ENCODE measurements around the gene UGT1A8.

Gene UGT1A8

GRCh38 chr2:233680361-233681045 is 63.1 kb downstream of the UGT1A8 start:
- peaks cover 4 to 26% (median 9%) of the 10 kb centered on the region in 4 experiments for H3K4me1 ChIP-seq (ENCODE audit: control extremely low read depth in 1 of 4, control insufficient read depth in 4 of 4, insufficient read depth in 4 of 4, low read length in 3 of 4)
- H3K36me3 ChIP-seq (ENCODE audit: control insufficient read depth in 4 of 4, insufficient read depth in 4 of 4, low read length in 3 of 4) = no peaks in the 10 kb centered on the region
- DNase-seq = no peak
- no peaks in the 10 kb centered on the region for H3K9me3 ChIP-seq (ENCODE audit: control extremely low read depth in 1 of 5, control insufficient read depth in 4 of 5, insufficient read depth in 2 of 5, low read depth in 1 of 5, low read length in 4 of 5)
- no peaks in the 10 kb centered on the region for H3K27me3 ChIP-seq (replicated peaks in 2 of 5; ENCODE audit: control insufficient read depth in 4 of 5, insufficient read depth in 5 of 5, low read length in 4 of 5)
- POLR2A ChIA-PET = no interaction called here
- WGBS (ENCODE audit: insufficient coverage) = 97% methylated on average over 4 of the region's 4 CpGs
- H3K27ac ChIP-seq (ENCODE audit: insufficient read depth in 1 of 2, low read depth in 1 of 2, low read length in 2 of 2, poor library complexity in 1 of 2, severe bottlenecking in 2 of 2) = no peak overlapping the region
- CTCF ChIA-PET = interaction anchor here (1.2 kb wide), 1 partner anchor 31 kb away, joined by 3 read pairs; no protein-coding TSS in a partner anchor
- no peak overlapping the region for H3K4me3 ChIP-seq (ENCODE audit: control insufficient read depth in 1 of 7, extremely low read depth in 1 of 7, insufficient read depth in 4 of 7, low read depth in 2 of 7, low read length in 6 of 7)

- POLR2A ChIA-PET = no interaction called here
- no peaks in the 10 kb centered on the region for H3K36me3 ChIP-seq (ENCODE audit: control insufficient read depth in 4 of 4, insufficient read depth in 4 of 4, low read length in 3 of 4)
- peaks cover 4 to 26% (median 9%) of the 10 kb centered on the region in 4 experiments for H3K4me1 ChIP-seq (ENCODE audit: control extremely low read depth in 1 of 4, control insufficient read depth in 4 of 4, insufficient read depth in 4 of 4, low read length in 3 of 4)
- 100% methylated on average over 1 of the region's 5 CpGs for WGBS (ENCODE audit: insufficient coverage)
- CTCF ChIA-PET = no interaction called here
- no peak for DNase-seq
- no peaks in the 10 kb centered on the region for H3K27me3 ChIP-seq (replicated peaks in 2 of 5; ENCODE audit: control insufficient read depth in 4 of 5, insufficient read depth in 5 of 5, low read length in 4 of 5)
- H3K4me3 ChIP-seq (ENCODE audit: control insufficient read depth in 1 of 7, extremely low read depth in 1 of 7, insufficient read depth in 4 of 7, low read depth in 2 of 7, low read length in 6 of 7) = peak within 1 kb of the TSS in 1 of 7 experiments; percentile 19
- no peak within 1 kb of the TSS for H3K27ac ChIP-seq (ENCODE audit: insufficient read depth in 1 of 2, low read depth in 1 of 2, low read length in 2 of 2, poor library complexity in 1 of 2, severe bottlenecking in 2 of 2)
- H3K9me3 ChIP-seq (ENCODE audit: control extremely low read depth in 1 of 5, control insufficient read depth in 4 of 5, insufficient read depth in 2 of 5, low read depth in 1 of 5, low read length in 4 of 5) = no peaks in the 10 kb centered on the region
Measured at GRCh38 chr2:233681521-233682099, 64.2 kb downstream of the UGT1A8 start, which contains the start of gene UGT1A7. Gene UGT1A7 (plus strand): TSS chr2:233681901. CDS start chr2:233681938, 37 bp downstream.

GRCh38 chr2:233684640-233685039 is 67.2 kb downstream of the UGT1A8 start:
- peaks cover 8 to 44% (median 20%) of the 10 kb centered on the region in 4 experiments for H3K4me1 ChIP-seq (ENCODE audit: control extremely low read depth in 1 of 4, control insufficient read depth in 4 of 4, insufficient read depth in 4 of 4, low read length in 3 of 4)
- no peak overlapping the region for H3K4me3 ChIP-seq (ENCODE audit: control insufficient read depth in 1 of 7, extremely low read depth in 1 of 7, insufficient read depth in 4 of 7, low read depth in 2 of 7, low read length in 6 of 7)
- H3K9me3 ChIP-seq (ENCODE audit: control extremely low read depth in 1 of 5, control insufficient read depth in 4 of 5, insufficient read depth in 2 of 5, low read depth in 1 of 5, low read length in 4 of 5) = no peaks in the 10 kb centered on the region
- no peaks in the 10 kb centered on the region for H3K27me3 ChIP-seq (replicated peaks in 2 of 5; ENCODE audit: control insufficient read depth in 4 of 5, insufficient read depth in 5 of 5, low read length in 4 of 5)
- H3K36me3 ChIP-seq (ENCODE audit: control insufficient read depth in 4 of 4, insufficient read depth in 4 of 4, low read length in 3 of 4) = no peaks in the 10 kb centered on the region
- POLR2A ChIA-PET = no interaction called here
- H3K27ac ChIP-seq (ENCODE audit: insufficient read depth in 1 of 2, low read depth in 1 of 2, low read length in 2 of 2, poor library complexity in 1 of 2, severe bottlenecking in 2 of 2) = no peak overlapping the region
- 88% methylated on average over 1 of the region's 1 CpG for WGBS (ENCODE audit: insufficient coverage)
- no peak for DNase-seq
- CTCF ChIA-PET = no interaction called here

DNA sequence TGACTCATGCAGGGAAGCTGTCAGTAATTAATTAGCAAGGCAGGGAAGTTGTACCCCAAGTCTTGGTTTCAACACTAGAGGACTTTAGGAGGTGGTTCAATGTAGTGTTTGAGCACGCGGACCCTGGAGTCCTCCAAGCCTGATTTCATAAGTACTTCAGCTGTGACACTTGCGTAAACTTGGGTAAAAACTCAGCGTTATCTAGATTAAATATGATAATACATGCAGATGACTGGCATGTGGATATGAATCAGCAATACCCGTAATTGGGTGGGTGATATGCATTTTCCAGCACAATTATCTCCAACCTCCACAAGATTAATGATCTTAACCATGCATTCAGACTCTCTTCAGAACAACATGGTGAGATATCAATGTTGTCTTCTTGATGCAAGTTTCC is 69.5 kb downstream of the UGT1A8 start:
- H3K4me1 ChIP-seq (ENCODE audit: control extremely low read depth in 1 of 4, control insufficient read depth in 4 of 4, insufficient read depth in 4 of 4, low read length in 3 of 4) = peaks cover 8 to 41% (median 20%) of the 10 kb centered on the region in 4 experiments
- DNase-seq = peak in 2 of 3 donors; percentile 9 to 15
- H3K4me3 ChIP-seq (ENCODE audit: control insufficient read depth in 1 of 7, extremely low read depth in 1 of 7, insufficient read depth in 4 of 7, low read depth in 2 of 7, low read length in 6 of 7) = no peak overlapping the region
- ChIA-PET POLR2A (no interaction called here), CTCF (no interaction called here)
- no peaks in the 10 kb centered on the region for H3K27me3 ChIP-seq (replicated peaks in 2 of 5; ENCODE audit: control insufficient read depth in 4 of 5, insufficient read depth in 5 of 5, low read length in 4 of 5)
- no peaks in the 10 kb centered on the region for H3K9me3 ChIP-seq (ENCODE audit: control extremely low read depth in 1 of 5, control insufficient read depth in 4 of 5, insufficient read depth in 2 of 5, low read depth in 1 of 5, low read length in 4 of 5)
- 98% methylated on average over 4 of the region's 5 CpGs for WGBS (ENCODE audit: insufficient coverage)
- H3K27ac ChIP-seq (ENCODE audit: insufficient read depth in 1 of 2, low read depth in 1 of 2, low read length in 2 of 2, poor library complexity in 1 of 2, severe bottlenecking in 2 of 2) = no peak overlapping the region
- H3K36me3 ChIP-seq (ENCODE audit: control insufficient read depth in 4 of 4, insufficient read depth in 4 of 4, low read length in 3 of 4) = no peaks in the 10 kb centered on the region

DNA sequence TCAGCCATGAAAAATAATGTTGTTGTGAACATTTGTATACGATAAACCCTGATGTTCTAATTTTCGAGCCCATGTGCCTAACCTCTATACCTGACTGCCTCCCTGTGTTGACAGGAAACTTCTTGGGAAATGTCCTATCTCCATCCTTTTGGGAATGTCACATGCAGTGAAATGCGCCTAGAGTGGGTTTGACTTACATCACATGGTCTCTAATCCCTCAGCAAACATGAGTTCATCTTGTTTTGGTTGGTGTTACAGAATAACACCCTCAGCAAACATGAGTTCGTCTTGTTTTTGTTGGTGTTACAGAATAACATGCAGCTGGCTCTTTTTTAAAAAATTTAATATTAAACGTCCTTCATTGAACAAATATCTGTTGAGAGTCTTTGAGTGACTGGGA is 70.9 kb downstream of the UGT1A8 start:
- Histone ChIP-seq H3K4me3 (ENCODE audit: control insufficient read depth in 1 of 7, extremely low read depth in 1 of 7, insufficient read depth in 4 of 7, low read depth in 2 of 7, low read length in 6 of 7) (no peak overlapping the region), H3K4me1 (ENCODE audit: control extremely low read depth in 1 of 4, control insufficient read depth in 4 of 4, insufficient read depth in 4 of 4, low read length in 3 of 4) (peaks cover 2 to 29% (median 13%) of the 10 kb centered on the region in 4 experiments), H3K36me3 (ENCODE audit: control insufficient read depth in 4 of 4, insufficient read depth in 4 of 4, low read length in 3 of 4) (no peaks in the 10 kb centered on the region), H3K27me3 (replicated peaks in 2 of 5; ENCODE audit: control insufficient read depth in 4 of 5, insufficient read depth in 5 of 5, low read length in 4 of 5) (no peaks in the 10 kb centered on the region), H3K9me3 (ENCODE audit: control extremely low read depth in 1 of 5, control insufficient read depth in 4 of 5, insufficient read depth in 2 of 5, low read depth in 1 of 5, low read length in 4 of 5) (no peaks in the 10 kb centered on the region), H3K27ac (ENCODE audit: insufficient read depth in 1 of 2, low read depth in 1 of 2, low read length in 2 of 2, poor library complexity in 1 of 2, severe bottlenecking in 2 of 2) (no peak overlapping the region)
- POLR2A ChIA-PET = no interaction called here
- CTCF ChIA-PET = no interaction called here
- 100% methylated on average over 3 of the region's 5 CpGs for whole genome bisulfite sequencing (ENCODE audit: insufficient coverage)
- no peak for DNase-seq

- Histone ChIP-seq H3K4me3 (ENCODE audit: control insufficient read depth in 1 of 7, extremely low read depth in 1 of 7, insufficient read depth in 4 of 7, low read depth in 2 of 7, low read length in 6 of 7) (no peak overlapping the region), H3K36me3 (ENCODE audit: control insufficient read depth in 4 of 4, insufficient read depth in 4 of 4, low read length in 3 of 4) (no peaks in the 10 kb centered on the region), H3K4me1 (ENCODE audit: control extremely low read depth in 1 of 4, control insufficient read depth in 4 of 4, insufficient read depth in 4 of 4, low read length in 3 of 4) (peaks cover 2 to 22% (median 12%) of the 10 kb centered on the region in 4 experiments), H3K27ac (ENCODE audit: insufficient read depth in 1 of 2, low read depth in 1 of 2, low read length in 2 of 2, poor library complexity in 1 of 2, severe bottlenecking in 2 of 2) (no peak overlapping the region), H3K27me3 (replicated peaks in 2 of 5; ENCODE audit: control insufficient read depth in 4 of 5, insufficient read depth in 5 of 5, low read length in 4 of 5) (no peaks in the 10 kb centered on the region), H3K9me3 (ENCODE audit: control extremely low read depth in 1 of 5, control insufficient read depth in 4 of 5, insufficient read depth in 2 of 5, low read depth in 1 of 5, low read length in 4 of 5) (no peaks in the 10 kb centered on the region)
- peak in 2 of 3 donors; percentile 38 to 49 for DNase-seq
- ChIA-PET CTCF (no interaction called here), POLR2A (no interaction called here)
Measured at GRCh38 chr2:233689031-233689430, 71.6 kb downstream of the UGT1A8 start.

DNA sequence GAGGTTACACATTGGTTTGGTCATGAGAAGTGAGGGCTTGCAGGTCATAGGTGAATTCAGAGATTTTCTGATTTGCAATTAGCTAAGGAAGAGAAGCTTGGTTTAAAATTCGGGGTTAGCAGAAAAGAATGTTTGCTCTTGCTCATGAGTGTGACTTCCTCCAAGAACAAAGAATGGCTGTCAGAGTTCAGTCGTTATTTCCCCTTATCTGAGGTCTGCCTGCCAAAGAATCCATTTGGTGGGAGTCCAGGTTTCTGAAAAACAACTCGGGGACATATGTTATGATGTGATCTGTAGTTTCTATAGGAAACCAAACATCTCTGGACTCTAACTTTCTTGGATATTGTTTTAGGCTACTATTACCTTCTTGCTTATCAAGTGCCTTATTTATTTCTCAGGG is 72.1 kb downstream of the UGT1A8 start:
- peaks cover 2 to 22% (median 12%) of the 10 kb centered on the region in 4 experiments for H3K4me1 ChIP-seq (ENCODE audit: control extremely low read depth in 1 of 4, control insufficient read depth in 4 of 4, insufficient read depth in 4 of 4, low read length in 3 of 4)
- POLR2A ChIA-PET = no interaction called here
- no peaks in the 10 kb centered on the region for H3K36me3 ChIP-seq (ENCODE audit: control insufficient read depth in 4 of 4, insufficient read depth in 4 of 4, low read length in 3 of 4)
- H3K9me3 ChIP-seq (ENCODE audit: control extremely low read depth in 1 of 5, control insufficient read depth in 4 of 5, insufficient read depth in 2 of 5, low read depth in 1 of 5, low read length in 4 of 5) = no peaks in the 10 kb centered on the region
- no peak overlapping the region for H3K27ac ChIP-seq (ENCODE audit: insufficient read depth in 1 of 2, low read depth in 1 of 2, low read length in 2 of 2, poor library complexity in 1 of 2, severe bottlenecking in 2 of 2)
- H3K27me3 ChIP-seq (replicated peaks in 2 of 5; ENCODE audit: control insufficient read depth in 4 of 5, insufficient read depth in 5 of 5, low read length in 4 of 5) = no peaks in the 10 kb centered on the region
- CTCF ChIA-PET = no interaction called here
- H3K4me3 ChIP-seq (ENCODE audit: control insufficient read depth in 1 of 7, extremely low read depth in 1 of 7, insufficient read depth in 4 of 7, low read depth in 2 of 7, low read length in 6 of 7) = no peak overlapping the region
- WGBS (ENCODE audit: insufficient coverage) = 5% methylated on average over 2 of the region's 3 CpGs
- peak in 2 of 3 donors; percentile 46 to 65 for DNase-seq

All from common myeloid progenitor, CD34-positive (primary cell).